Urinary bladder (tissue), 4 donors: ENCODE measurements around the gene MARF1. TPM values are rescaled to one million over a fixed set of nuclear protein-coding genes. Genes with fewer than 3 reads are reported as not detected.

ENCODE experiments used
- DNase-seq: peaks from one replicate; pipeline ENCODE4 v3.0.0-alpha.2; 2015; ENCODE audit errors: extremely low spot score
- H3K27ac ChIP-seq: one replicate; pipeline ENCODE4 v1.5.1; 2013; ENCODE audit warnings: low read depth, mild to moderate bottlenecking, moderate library complexity
- H3K36me3 ChIP-seq: one replicate; pipeline ENCODE4 v1.6.1; 2013; ENCODE audit warnings: mild to moderate bottlenecking, moderate library complexity; ENCODE audit not compliant: insufficient read depth
- H3K4me1 ChIP-seq: one replicate; pipeline ENCODE4 v1.6.1; 2013; ENCODE audit warnings: mild to moderate bottlenecking, moderate library complexity; ENCODE audit not compliant: insufficient read depth
- H3K4me3 ChIP-seq: one replicate; pipeline ENCODE4 v1.5.1; 2013; ENCODE audit warnings: low read depth, low read length
- WGBS: extraction: QIAGEN DNeasy Blood & Tissue Kit; methylation state at CpG from one replicate; pipeline ENCODE4 v1.1.7; 2013; 5-methylcytosine and 5-hydroxymethylcytosine counted together
- polyA plus RNA-seq: library from polyadenylated mRNA; stranded (reverse); fragments of 200-250 nt; gene quantifications from one replicate; pipeline ENCODE4 v1.2.3, GENCODE V29; 2013
- total RNA-seq: library from RNA; depleted of rRNA; stranded (reverse); fragments of >200 nt; gene quantifications from one replicate; pipeline ENCODE4 v1.2.3, GENCODE V29; 2014
- donor health status: healthy with polysubstance abuse.
- donor health status: healthy.

The MARF1 gene
- total and polyA plus RNA-seq, 2 donors, result 30.6 to 45.0 TPM

- 93% methylated on average over 15 of the region's 15 CpGs for WGBS
- no peak for DNase-seq
- peaks cover 8% of the 10 kb centered on the region for H3K36me3 ChIP-seq
- no peak overlapping the region for H3K4me3 ChIP-seq
- no peak overlapping the region for H3K27ac ChIP-seq
- no peaks in the 10 kb centered on the region for H3K4me1 ChIP-seq
These were observed 44.9 kb downstream of the MARF1 start for GRCh38 chr16:15597822-15598647.

- Histone ChIP-seq H3K4me3 (no peak overlapping the region), H3K36me3 (peaks cover 8% of the 10 kb centered on the region), H3K27ac (no peak overlapping the region), H3K4me1 (no peaks in the 10 kb centered on the region)
- DNase-seq, result no peak
- WGBS, result 47% methylated on average over 6 of the region's 6 CpGs
These were observed 45.8 kb downstream of the MARF1 start for GRCh38 chr16:15597135-15597534.

- WGBS, result 85% methylated on average over 6 of the region's 6 CpGs
- H3K27ac ChIP-seq, result no peak overlapping the region
- peaks cover 7% of the 10 kb centered on the region for H3K36me3 ChIP-seq
- H3K4me3 ChIP-seq, result no peak overlapping the region
- no peak for DNase-seq
- H3K4me1 ChIP-seq, result no peaks in the 10 kb centered on the region
These were observed 48.1 kb downstream of the MARF1 start for GRCh38 chr16:15594711-15595320.

GRCh38 chr16:15593235-15593634 is 49.7 kb downstream of the MARF1 start:
- no peak for DNase-seq
- WGBS, result 86% methylated on average over 9 of the region's 9 CpGs
- no peaks in the 10 kb centered on the region for H3K4me1 ChIP-seq
- H3K27ac ChIP-seq, result no peak overlapping the region
- H3K4me3 ChIP-seq, result no peak overlapping the region
- peaks cover 3% of the 10 kb centered on the region for H3K36me3 ChIP-seq

- DNase-seq, result no peak
- H3K4me3 ChIP-seq, result no peak overlapping the region
- 80% methylated on average over 9 of the region's 9 CpGs for WGBS
- no peaks in the 10 kb centered on the region for H3K36me3 ChIP-seq
- H3K27ac ChIP-seq, result no peak overlapping the region
- no peaks in the 10 kb centered on the region for H3K4me1 ChIP-seq
These were observed 50.6 kb downstream of the MARF1 start for GRCh38 chr16:15592324-15592723.

- DNase-seq, result no peak
- 98% methylated on average over 17 of the region's 17 CpGs for WGBS
- H3K36me3 ChIP-seq, result no peaks in the 10 kb centered on the region
- no peak overlapping the region for H3K27ac ChIP-seq
- no peaks in the 10 kb centered on the region for H3K4me1 ChIP-seq
- H3K4me3 ChIP-seq, result no peak overlapping the region
These were observed 55.7 kb downstream of the MARF1 start for GRCh38 chr16:15587152-15587825.

- Histone ChIP-seq H3K4me1 (no peaks in the 10 kb centered on the region), H3K27ac (no peak overlapping the region), H3K4me3 (no peak overlapping the region), H3K36me3 (no peaks in the 10 kb centered on the region)
- 99% methylated on average over 12 of the region's 12 CpGs for WGBS
- no peak for DNase-seq
These were observed 56.2 kb downstream of the MARF1 start for GRCh38 chr16:15586716-15587115.

GRCh38 chr16:15585956-15586355 is 57.0 kb downstream of the MARF1 start:
- WGBS, result 99% methylated on average over 1 of the region's 1 CpG
- no peak for DNase-seq
- H3K27ac ChIP-seq, result no peak overlapping the region
- H3K4me3 ChIP-seq, result no peak overlapping the region
- no peaks in the 10 kb centered on the region for H3K4me1 ChIP-seq
- no peaks in the 10 kb centered on the region for H3K36me3 ChIP-seq

- Histone ChIP-seq H3K4me3 (no peak overlapping the region), H3K27ac (no peak overlapping the region), H3K4me1 (no peaks in the 10 kb centered on the region), H3K36me3 (no peaks in the 10 kb centered on the region)
- no peak for DNase-seq
- WGBS, result 89% methylated on average over 4 of the region's 4 CpGs
These were observed 59.4 kb downstream of the MARF1 start for GRCh38 chr16:15583526-15583925.

- no peaks in the 10 kb centered on the region for H3K36me3 ChIP-seq
- H3K4me1 ChIP-seq, result no peaks in the 10 kb centered on the region
- no peak for DNase-seq
- H3K4me3 ChIP-seq, result no peak overlapping the region
- no peak overlapping the region for H3K27ac ChIP-seq
- WGBS, result 90% methylated on average over 10 of the region's 10 CpGs
These were observed 61.7 kb downstream of the MARF1 start for GRCh38 chr16:15581127-15581815.

- WGBS, result 93% methylated on average over 4 of the region's 4 CpGs
- Histone ChIP-seq H3K36me3 (no peaks in the 10 kb centered on the region), H3K4me1 (no peaks in the 10 kb centered on the region), H3K27ac (no peak overlapping the region), H3K4me3 (no peak overlapping the region)
- DNase-seq, result no peak
These were observed 64.1 kb downstream of the MARF1 start for GRCh38 chr16:15578824-15579223.

GRCh38 chr16:15576960-15577958 is 65.7 kb downstream of the MARF1 start:
- DNase-seq, result no peak
- Histone ChIP-seq H3K36me3 (no peaks in the 10 kb centered on the region), H3K4me3 (no peak overlapping the region), H3K27ac (no peak overlapping the region), H3K4me1 (no peaks in the 10 kb centered on the region)
- WGBS, result 95% methylated on average over 20 of the region's 20 CpGs
